ENCODE results near the gene CLEC9A.

DNA sequence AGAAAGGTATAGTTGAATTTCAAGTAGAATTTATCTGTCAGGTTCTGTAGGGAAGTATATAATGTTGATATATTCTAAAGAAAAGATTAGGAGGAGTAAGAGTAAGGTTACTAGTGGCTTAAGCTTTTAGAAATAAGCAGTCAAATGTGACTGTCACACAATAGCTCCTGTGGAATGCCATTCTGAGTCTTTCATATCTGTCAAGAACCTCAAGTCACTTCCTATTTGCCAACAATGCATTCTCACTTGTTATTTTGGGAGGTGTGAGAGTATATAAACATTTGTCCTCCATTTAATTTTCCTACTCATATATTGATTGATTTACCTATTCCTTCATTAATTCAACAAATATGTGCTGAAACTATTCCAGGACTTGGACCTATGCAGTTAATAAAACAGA is 11.7 kb downstream of the CLEC9A start:
- TF ChIP-seq CTCF (conservative IDR thresholded peaks at IDR 0.05; ENCODE audit: low read length) (no peak), EZH2phosphoT487 (IDR thresholded peaks at IDR 0.05; ENCODE audit: borderline replicate concordance, low read depth, low read length) (no peak)

All from OCI-LY7 (cell line).